ENCODE measurements around the gene PRCP. TPM values are rescaled to one million over a fixed set of nuclear protein-coding genes. Genes with fewer than 3 reads are reported as not detected.

PRCP gene
- total RNA-seq, 1 experiment from 2014 or later: 57.0 TPM

DNA sequence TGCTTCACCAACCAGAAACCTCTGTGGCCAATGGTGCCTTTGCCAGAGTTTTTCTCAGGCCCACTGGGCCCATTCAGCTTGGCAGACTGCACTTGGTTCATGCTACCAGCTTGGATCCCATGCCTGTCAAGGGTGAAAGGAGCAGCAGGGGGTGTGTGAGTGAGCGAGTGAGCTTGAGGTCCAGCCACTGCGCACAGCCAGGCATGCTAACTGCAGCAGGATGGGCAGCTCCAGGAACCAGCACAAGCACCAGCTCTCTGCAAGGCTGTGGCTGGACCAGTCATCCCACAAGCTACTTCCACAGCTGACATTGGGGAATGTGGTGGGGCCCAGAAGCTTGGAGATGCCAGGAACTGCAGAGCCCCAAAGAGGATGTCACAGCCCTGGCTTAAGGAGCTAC lies 42.1 kb upstream of the PRCP start:
- H3K27me3 ChIP-seq (ENCODE audit: control insufficient read depth, insufficient read depth, low read length): no peaks in the 10 kb centered on the region
- H3K4me3 ChIP-seq (ENCODE audit: low read depth in 2 of 2, low read length in 2 of 2): no peak overlapping the region
- in situ Hi-C loops (cut with HindIII; ENCODE audit: low pct_unique_long_range_greater_than_20kb, low sequenced_read_pairs) (no loop called here), intact Hi-C loops (cut with micrococcal nuclease; ENCODE audit: unreplicated experiment) (no loop called here)
- H3K27ac ChIP-seq (ENCODE audit: low read length): no peak overlapping the region
- DNase-seq (ENCODE audit: low read depth, low spot score) (no peak), ATAC-seq (no peak; the same call in 1 of the 2 replicates)
- CTCF ChIA-PET: no interaction called here
- H3K9me3 ChIP-seq (ENCODE audit: control insufficient read depth, insufficient read depth, low read depth, low read length): no peaks in the 10 kb centered on the region
- no peaks in the 10 kb centered on the region for H3K36me3 ChIP-seq (ENCODE audit: control insufficient read depth, insufficient read depth, low read length)
- POLR2A ChIA-PET: interaction anchor here (0.7 kb wide), 1 partner anchor 17 kb away, joined by 3 read pairs; no protein-coding TSS in a partner anchor
- no peaks in the 10 kb centered on the region for H3K4me1 ChIP-seq (ENCODE audit: control insufficient read depth, insufficient read depth, low read length)
- no TSS peak for BruUV-seq (replicated peaks)
- TF ChIP-seq, protein P1, sequence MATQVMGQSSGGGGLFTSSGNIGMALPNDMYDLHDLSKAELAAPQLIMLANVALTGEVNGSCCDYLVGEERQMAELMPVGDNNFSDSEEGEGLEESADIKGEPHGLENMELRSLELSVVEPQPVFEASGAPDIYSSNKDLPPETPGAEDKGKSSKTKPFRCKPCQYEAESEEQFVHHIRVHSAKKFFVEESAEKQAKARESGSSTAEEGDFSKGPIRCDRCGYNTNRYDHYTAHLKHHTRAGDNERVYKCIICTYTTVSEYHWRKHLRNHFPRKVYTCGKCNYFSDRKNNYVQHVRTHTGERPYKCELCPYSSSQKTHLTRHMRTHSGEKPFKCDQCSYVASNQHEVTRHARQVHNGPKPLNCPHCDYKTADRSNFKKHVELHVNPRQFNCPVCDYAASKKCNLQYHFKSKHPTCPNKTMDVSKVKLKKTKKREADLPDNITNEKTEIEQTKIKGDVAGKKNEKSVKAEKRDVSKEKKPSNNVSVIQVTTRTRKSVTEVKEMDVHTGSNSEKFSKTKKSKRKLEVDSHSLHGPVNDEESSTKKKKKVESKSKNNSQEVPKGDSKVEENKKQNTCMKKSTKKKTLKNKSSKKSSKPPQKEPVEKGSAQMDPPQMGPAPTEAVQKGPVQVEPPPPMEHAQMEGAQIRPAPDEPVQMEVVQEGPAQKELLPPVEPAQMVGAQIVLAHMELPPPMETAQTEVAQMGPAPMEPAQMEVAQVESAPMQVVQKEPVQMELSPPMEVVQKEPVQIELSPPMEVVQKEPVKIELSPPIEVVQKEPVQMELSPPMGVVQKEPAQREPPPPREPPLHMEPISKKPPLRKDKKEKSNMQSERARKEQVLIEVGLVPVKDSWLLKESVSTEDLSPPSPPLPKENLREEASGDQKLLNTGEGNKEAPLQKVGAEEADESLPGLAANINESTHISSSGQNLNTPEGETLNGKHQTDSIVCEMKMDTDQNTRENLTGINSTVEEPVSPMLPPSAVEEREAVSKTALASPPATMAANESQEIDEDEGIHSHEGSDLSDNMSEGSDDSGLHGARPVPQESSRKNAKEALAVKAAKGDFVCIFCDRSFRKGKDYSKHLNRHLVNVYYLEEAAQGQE (IDR thresholded peaks at IDR 0.05; ENCODE audit: insufficient read depth in 1 of 2, low read depth in 2 of 2, low read length in 1 of 2): no peak
- TF ChIP-seq TCF7L2 (IDR thresholded peaks at IDR 0.05; ENCODE audit: low read depth, low read length) (no peak), POLR2AphosphoS5 (IDR thresholded peaks at IDR 0.05; ENCODE audit: low read depth, low read length) (no peak), SIN3A (IDR thresholded peaks at IDR 0.05; ENCODE audit: borderline replicate concordance, insufficient read depth, low read depth, low read length) (no peak)
- TF ChIP-seq, protein P2, sequence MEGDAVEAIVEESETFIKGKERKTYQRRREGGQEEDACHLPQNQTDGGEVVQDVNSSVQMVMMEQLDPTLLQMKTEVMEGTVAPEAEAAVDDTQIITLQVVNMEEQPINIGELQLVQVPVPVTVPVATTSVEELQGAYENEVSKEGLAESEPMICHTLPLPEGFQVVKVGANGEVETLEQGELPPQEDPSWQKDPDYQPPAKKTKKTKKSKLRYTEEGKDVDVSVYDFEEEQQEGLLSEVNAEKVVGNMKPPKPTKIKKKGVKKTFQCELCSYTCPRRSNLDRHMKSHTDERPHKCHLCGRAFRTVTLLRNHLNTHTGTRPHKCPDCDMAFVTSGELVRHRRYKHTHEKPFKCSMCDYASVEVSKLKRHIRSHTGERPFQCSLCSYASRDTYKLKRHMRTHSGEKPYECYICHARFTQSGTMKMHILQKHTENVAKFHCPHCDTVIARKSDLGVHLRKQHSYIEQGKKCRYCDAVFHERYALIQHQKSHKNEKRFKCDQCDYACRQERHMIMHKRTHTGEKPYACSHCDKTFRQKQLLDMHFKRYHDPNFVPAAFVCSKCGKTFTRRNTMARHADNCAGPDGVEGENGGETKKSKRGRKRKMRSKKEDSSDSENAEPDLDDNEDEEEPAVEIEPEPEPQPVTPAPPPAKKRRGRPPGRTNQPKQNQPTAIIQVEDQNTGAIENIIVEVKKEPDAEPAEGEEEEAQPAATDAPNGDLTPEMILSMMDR (IDR thresholded peaks at IDR 0.05): no peak

DNA sequence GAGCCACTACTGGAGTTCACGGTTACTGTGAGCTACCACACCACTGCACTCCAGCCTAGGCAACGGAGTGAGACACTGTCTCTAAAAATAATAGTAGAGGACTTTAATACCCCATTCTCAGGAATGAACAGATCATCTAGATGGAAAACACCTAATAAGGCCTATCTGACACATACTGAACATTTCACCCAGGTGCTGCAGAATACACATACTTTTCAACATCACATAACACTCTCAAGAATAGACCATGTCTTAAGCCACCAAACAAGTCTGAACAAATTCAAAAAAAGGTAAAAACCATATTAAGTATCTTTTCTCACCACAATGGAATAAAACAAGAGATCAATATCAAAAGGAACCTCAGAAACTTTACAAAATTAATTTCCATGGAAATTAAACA lies 39.2 kb upstream of the PRCP start:
- in situ Hi-C loops (cut with HindIII; ENCODE audit: low pct_unique_long_range_greater_than_20kb, low sequenced_read_pairs): no loop called here
- intact Hi-C loops (cut with micrococcal nuclease; ENCODE audit: unreplicated experiment): no loop called here
- BruUV-seq (replicated peaks): no TSS peak
- ATAC-seq: no peak
- TF ChIP-seq POLR2AphosphoS5 (IDR thresholded peaks at IDR 0.05; ENCODE audit: low read depth, low read length): no peak
- TF ChIP-seq, protein P1 (IDR thresholded peaks at IDR 0.05; ENCODE audit: insufficient read depth in 1 of 2, low read depth in 2 of 2, low read length in 1 of 2): no peak
- TF ChIP-seq, protein P2 (IDR thresholded peaks at IDR 0.05): no peak
- no peak for TF ChIP-seq SIN3A (IDR thresholded peaks at IDR 0.05; ENCODE audit: borderline replicate concordance, insufficient read depth, low read depth, low read length)
- TF ChIP-seq TCF7L2 (IDR thresholded peaks at IDR 0.05; ENCODE audit: low read depth, low read length): no peak
- Histone ChIP-seq H3K27ac (ENCODE audit: low read length) (no peak overlapping the region), H3K4me1 (ENCODE audit: control insufficient read depth, insufficient read depth, low read length) (no peaks in the 10 kb centered on the region), H3K9me3 (ENCODE audit: control insufficient read depth, insufficient read depth, low read depth, low read length) (no peaks in the 10 kb centered on the region), H3K36me3 (ENCODE audit: control insufficient read depth, insufficient read depth, low read length) (no peaks in the 10 kb centered on the region), H3K4me3 (ENCODE audit: low read depth in 2 of 2, low read length in 2 of 2) (no peak overlapping the region), H3K27me3 (ENCODE audit: control insufficient read depth, insufficient read depth, low read length) (no peaks in the 10 kb centered on the region)
- DNase-seq (ENCODE audit: low read depth, low spot score): no peak
- POLR2A ChIA-PET: no interaction called here
- CTCF ChIA-PET: no interaction called here
